K562 (cell line): ENCODE measurements around the gene KLK14. TPM values are rescaled to one million over a fixed set of nuclear protein-coding genes. Genes with fewer than 3 reads are reported as not detected.

Experiments
- ATAC-seq: fragments of 200-7000 bp; cut with Tn5 transposase; 3 replicates; pipeline ENCODE4 v1.9.1; 2020; ENCODE audit warnings: moderate library complexity
- BruUV-seq: library from RNA; stranded (reverse); fragments of 400-500 nt; replicated peaks from 2 replicates; lab custom pipeline; 2021; lab: Mats Ljungman, UMichigan
- CTCF ChIA-PET: fragments of 300-600 bp; formaldehyde crosslinking; extraction: SDS; loops from one replicate; lab custom pipeline; 2021; ENCODE audit warnings: low intra/inter-chr PET ratio; lab: Yijun Ruan, JAX
- POLR2A ChIA-PET: fragments of 300-600, 350-650 bp; sonication (Branson Sonifier 250); formaldehyde crosslinking; extraction: SDS; loops from one replicate; lab custom pipeline; 2021; ENCODE audit warnings: antibody characterized with exemption, inconsistent platforms; lab: Yijun Ruan, JAX
- DNase-seq, 4 experiments: peaks; one replicate each; pipeline versions ENCODE4 v3.0.0 to v3.0.0-alpha.2; 2011 to 2018; ENCODE audit warnings: low spot score in 3 of 4, mixed read lengths in 3 of 4; ENCODE audit errors: extremely low read depth in 1 of 4
- FAIRE-seq: peaks from 2 replicates; lab custom pipeline; 2011; peaks lifted over from hg19 to GRCh38; lab: Jason Lieb, UNC
- H2AFZ ChIP-seq: 2 replicates; pipeline ENCODE4 v1.6.0; 2011; ENCODE audit warnings: low read depth, low read length, control low read depth, inconsistent platforms
- H3K27ac ChIP-seq: fragments of 200-600 bp; 3 replicates; pipeline ENCODE4 v1.8.0; 2011; ENCODE audit warnings: low read depth, mild to moderate bottlenecking, control low read depth, inconsistent platforms, low read length, moderate library complexity, mixed read lengths; ENCODE audit errors: extremely low read depth
- H3K27me3 ChIP-seq, 2 experiments: fragments of 300-600 bp in 1 of 2; 2 replicates in 1 of 2; 3 replicates in 1 of 2; pipeline versions ENCODE4 v1.6.0 to v1.8.0; 2011; ENCODE audit warnings: inconsistent platforms in 2 of 2, low read length in 2 of 2, mild to moderate bottlenecking in 1 of 2, mixed read lengths in 1 of 2, moderate library complexity in 1 of 2; ENCODE audit not compliant: control insufficient read depth in 2 of 2, insufficient read depth in 2 of 2
- H3K36me3 ChIP-seq: fragments of 300-600 bp; 3 replicates; pipeline ENCODE4 v1.8.0; 2011; ENCODE audit warnings: mild to moderate bottlenecking, low read length, inconsistent platforms; ENCODE audit not compliant: control insufficient read depth, insufficient read depth
- H3K4me1 ChIP-seq, 2 experiments: fragments of 200-600 bp in 1 of 2; replicated peaks in 1 of 2; 2 replicates in 1 of 2; 3 replicates in 1 of 2; pipeline versions ENCODE4 v1.5.1 to v1.8.0; 2011; ENCODE audit warnings: inconsistent platforms in 2 of 2, low read length in 2 of 2, mild to moderate bottlenecking in 1 of 2, mixed read lengths in 1 of 2, moderate library complexity in 1 of 2; ENCODE audit not compliant: control insufficient read depth in 2 of 2, insufficient read depth in 2 of 2
- H3K4me2 ChIP-seq: 2 replicates; pipeline ENCODE4 v1.6.1; 2011; ENCODE audit warnings: low read length, control low read depth, inconsistent platforms, mixed read lengths; ENCODE audit not compliant: insufficient read depth
- H3K4me3 ChIP-seq: fragments of 200-600 bp; sonication (generic), shearing (Covaris generic); 2 replicates; pipeline ENCODE4 v1.5.1; 2016; ENCODE audit warnings: control low read depth, inconsistent platforms
- H3K79me2 ChIP-seq: fragments of 200-600 bp; 3 replicates; pipeline ENCODE4 v1.8.0; 2011; ENCODE audit warnings: low read length, inconsistent platforms; ENCODE audit not compliant: control insufficient read depth, insufficient read depth
- H3K9ac ChIP-seq, 2 experiments: 2 replicates each; pipeline versions ENCODE4 v1.6.0 to v1.6.1; 2011; ENCODE audit warnings: low read depth in 2 of 2, low read length in 2 of 2, control low read depth in 1 of 2, inconsistent platforms in 1 of 2, mild to moderate bottlenecking in 1 of 2, mixed read lengths in 1 of 2; ENCODE audit not compliant: insufficient read depth in 1 of 2
- H3K9me1 ChIP-seq: one replicate; pipeline ENCODE4 v1.6.0; 2011; ENCODE audit warnings: inconsistent platforms, mild to moderate bottlenecking, low read length, moderate library complexity; ENCODE audit not compliant: control insufficient read depth, insufficient read depth
- H3K9me3 ChIP-seq: replicated peaks from 2 replicates; pipeline ENCODE4 v1.5.1; 2011; ENCODE audit warnings: low read depth, low read length, inconsistent platforms; ENCODE audit not compliant: control insufficient read depth, insufficient read depth
- H4K20me1 ChIP-seq: replicated peaks from 2 replicates; pipeline ENCODE4 v1.6.1; 2011; ENCODE audit warnings: low read length, inconsistent platforms, mixed read lengths; ENCODE audit not compliant: control insufficient read depth, insufficient read depth
- FOSL1 ChIP-seq: fragments of 200-800 bp; sonication (Bioruptor generic); conservative IDR thresholded peaks from 2 replicates; pipeline ENCODE4 v1.6.1; 2016; ENCODE audit warnings: missing genetic modification characterization, missing compliant biosample characterization
- GABPA ChIP-seq: fragments of 200-800 bp; sonication (Bioruptor generic); conservative IDR thresholded peaks from 2 replicates; pipeline ENCODE4 v1.6.1; 2016; ENCODE audit warnings: low read depth, missing genetic modification characterization, missing compliant biosample characterization
- GMEB1 ChIP-seq: fragments of 250-450 bp; sonication (Bioruptor Pico); IDR thresholded peaks from 2 replicates; pipeline ENCODE4 v1.4.0; 2020; ENCODE audit warnings: mild to moderate bottlenecking
- JUNB ChIP-seq: fragments of 450-650 bp; formaldehyde crosslinking; conservative IDR thresholded peaks from 2 replicates; pipeline ENCODE4 v1.4.0; 2020; ENCODE audit warnings: mild to moderate bottlenecking
- MNT ChIP-seq, 2 experiments: fragments of 450-650 bp; conservative IDR thresholded peaks; 2 replicates each; pipeline ENCODE4 v1.6.1; 2017; ENCODE audit warnings: mild to moderate bottlenecking in 2 of 2, moderate library complexity in 2 of 2
- TBL1XR1 ChIP-seq, 2 experiments: IDR thresholded peaks; 2 replicates each; pipeline ENCODE4 v1.6.1; 2012; ENCODE audit warnings: improper control_type of control experiment in 2 of 2, low read length in 2 of 2, mild to moderate bottlenecking in 1 of 2
- TRIM24 ChIP-seq, 2 experiments: fragments of 450-650 bp; IDR thresholded peaks; 2 replicates each; pipeline ENCODE4 v1.6.1; 2016
- U2AF1 ChIP-seq: fragments of 200-400 bp; formaldehyde crosslinking; optimal IDR thresholded peaks from 2 replicates; pipeline ENCODE3; 2017; ENCODE audit warnings: mild to moderate bottlenecking, low read depth, low read length, moderate library complexity
- ZNF224 ChIP-seq: sonication (generic); formaldehyde crosslinking; IDR thresholded peaks from 2 replicates; pipeline ENCODE4 v1.8.0; 2022; ENCODE audit warnings: mild to moderate bottlenecking, missing genetic modification reagents
- ZNF316 ChIP-seq: fragments of 450-650 bp; IDR thresholded peaks from 2 replicates; pipeline ENCODE4 v1.6.1; 2016
- ZNF398 ChIP-seq: fragments of 250-450 bp; sonication (Bioruptor Pico); IDR thresholded peaks from 2 replicates; pipeline ENCODE4 v1.8.0; 2021; ENCODE audit warnings: moderate library complexity, mild to moderate bottlenecking, inconsistent platforms
- ZNF785 ChIP-seq: fragments of 250-450 bp; sonication (Bioruptor Pico); IDR thresholded peaks from 2 replicates; pipeline ENCODE4 v1.4.0; 2020; ENCODE audit warnings: mild to moderate bottlenecking
- WGBS: fragments of 100-300 bp; shearing (Covaris generic); methylation state at CpG from one replicate; pipeline ENCODE4 v1.1.6; 2016; ENCODE audit warnings: low coverage, mixed read lengths; ENCODE audit not compliant: insufficient coverage; ENCODE audit errors: missing lambda C conversion rate; 5-methylcytosine and 5-hydroxymethylcytosine counted together
- in situ Hi-C: fragments of 300-500 bp; cut with MboI; formaldehyde crosslinking; loops from 4 replicates; pipeline ENCODE4 v1.15.0; 2018; ENCODE audit warnings: inconsistent platforms, mixed read lengths
- intact Hi-C: fragments of 100-400 bp; cut with micrococcal nuclease; formaldehyde crosslinking; loops from 2 replicates; pipeline ENCODE4 v1.14.2; 2022
- polyA plus RNA-seq, 8 experiments: library from polyadenylated mRNA; depleted of rRNA in 4 of 8; stranded (reverse) in 5 of 8; unstranded in 3 of 8; fragments of >200 nt; fragmentation: Nextera tagmentation in 2 of 8; fragmentation: Illumina TruSeq in 1 of 8; extraction: Ambion mirVana in 2 of 8; extraction: Trizol in 1 of 8; gene quantifications; 2 replicates each; pipeline versions ENCODE4 v1.2.1 to v1.2.3, GENCODE V29; 2011 to 2014; ENCODE audit warnings: inconsistent platforms in 1 of 8, missing spikeins in 1 of 8
- total RNA-seq, 7 experiments: library from RNA; depleted of rRNA in 6 of 7; stranded (reverse); fragments of >200 nt in 6 of 7; fragmentation: Illumina TruSeq in 2 of 7; extraction: Trizol in 2 of 7; gene quantifications; 2 replicates each; pipeline versions ENCODE4 v1.2.1 to v1.2.3, GENCODE V29; 2011 to 2021; ENCODE audit warnings: low replicate concordance in 1 of 7
- TF ChIP-seq, protein P1 (sequence below): fragments of 450-650 bp; IDR thresholded peaks from 2 replicates; pipeline ENCODE4 v1.6.1; 2017; ENCODE audit warnings: antibody characterized with exemption, mild to moderate bottlenecking

The KLK14 gene
- total and polyA plus RNA-seq, 9 of the 15 experiments (the other 6 are each of a cell fraction or from before 2014, with no cell fraction given) = not detected

GRCh38 chr19:51119611-51120010, 36.9 kb upstream of the KLK14 start (continued):
- TF ChIP-seq GMEB1 (no peak), GABPA (tag) (no peak), ZNF224 (no peak), U2AF1 (no peak), ZNF785 (CRISPR knock-in tag) (no peak), JUNB (no peak)
- TF ChIP-seq, all 486 proteins: peak for 0

DNA sequence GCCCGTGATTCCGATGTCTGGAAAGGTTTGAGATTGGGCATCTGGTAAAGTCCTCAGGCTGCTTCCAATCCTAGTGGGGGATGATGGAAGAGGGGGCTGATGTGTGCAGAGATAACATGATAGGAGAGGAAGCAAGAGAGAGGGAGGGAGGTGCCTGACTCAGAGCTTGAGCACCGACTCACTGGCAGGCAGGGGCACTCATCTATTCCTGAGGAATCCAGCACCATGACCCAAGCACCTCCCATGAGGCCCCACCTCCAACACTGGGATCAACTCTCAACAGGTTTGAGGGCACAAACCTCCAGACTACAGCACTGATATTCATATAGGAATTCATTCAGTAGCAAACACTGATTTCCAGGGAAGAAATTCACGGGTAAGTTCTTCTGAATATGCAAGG, 36.4 kb upstream of the KLK14 start:
- no peaks in the 10 kb centered on the region for H4K20me1 ChIP-seq
- ATAC-seq (no peak), DNase-seq (no peak), FAIRE-seq (no peak)
- no peak overlapping the region for H3K4me3 ChIP-seq
- peaks cover 2% of the 10 kb centered on the region for H3K9me1 ChIP-seq
- no peak overlapping the region for H3K27ac ChIP-seq
- intact Hi-C loops (no loop called here), in situ Hi-C loops (no loop called here)
- H3K4me1 ChIP-seq = peaks cover 7 to 9% of the 10 kb centered on the region in 2 experiments; a peak in 4 of 5 replicates
- no peak overlapping the region for H3K4me2 ChIP-seq
- no peaks in the 10 kb centered on the region for H3K36me3 ChIP-seq
- H2AFZ ChIP-seq = no peak overlapping the region
- peaks cover 21 to 61% of the 10 kb centered on the region in 2 experiments for H3K27me3 ChIP-seq
- no peaks in the 10 kb centered on the region for H3K79me2 ChIP-seq
- no peaks in the 10 kb centered on the region for H3K9me3 ChIP-seq
- no TSS peak for BruUV-seq
- H3K9ac ChIP-seq = no peak overlapping the region
- 4% methylated on average over 4 of the region's 4 CpGs for WGBS
- CTCF ChIA-PET = no interaction called here
- POLR2A ChIA-PET = interaction anchor here (0.6 kb wide), 1 partner anchor 348 kb away, joined by 3 read pairs; no protein-coding TSS in a partner anchor
- TF ChIP-seq TBL1XR1 (IDR thresholded peaks at IDR 0.05; ENCODE audit: low read length in 2 of 2) = no peak
- TF ChIP-seq, protein P1, sequence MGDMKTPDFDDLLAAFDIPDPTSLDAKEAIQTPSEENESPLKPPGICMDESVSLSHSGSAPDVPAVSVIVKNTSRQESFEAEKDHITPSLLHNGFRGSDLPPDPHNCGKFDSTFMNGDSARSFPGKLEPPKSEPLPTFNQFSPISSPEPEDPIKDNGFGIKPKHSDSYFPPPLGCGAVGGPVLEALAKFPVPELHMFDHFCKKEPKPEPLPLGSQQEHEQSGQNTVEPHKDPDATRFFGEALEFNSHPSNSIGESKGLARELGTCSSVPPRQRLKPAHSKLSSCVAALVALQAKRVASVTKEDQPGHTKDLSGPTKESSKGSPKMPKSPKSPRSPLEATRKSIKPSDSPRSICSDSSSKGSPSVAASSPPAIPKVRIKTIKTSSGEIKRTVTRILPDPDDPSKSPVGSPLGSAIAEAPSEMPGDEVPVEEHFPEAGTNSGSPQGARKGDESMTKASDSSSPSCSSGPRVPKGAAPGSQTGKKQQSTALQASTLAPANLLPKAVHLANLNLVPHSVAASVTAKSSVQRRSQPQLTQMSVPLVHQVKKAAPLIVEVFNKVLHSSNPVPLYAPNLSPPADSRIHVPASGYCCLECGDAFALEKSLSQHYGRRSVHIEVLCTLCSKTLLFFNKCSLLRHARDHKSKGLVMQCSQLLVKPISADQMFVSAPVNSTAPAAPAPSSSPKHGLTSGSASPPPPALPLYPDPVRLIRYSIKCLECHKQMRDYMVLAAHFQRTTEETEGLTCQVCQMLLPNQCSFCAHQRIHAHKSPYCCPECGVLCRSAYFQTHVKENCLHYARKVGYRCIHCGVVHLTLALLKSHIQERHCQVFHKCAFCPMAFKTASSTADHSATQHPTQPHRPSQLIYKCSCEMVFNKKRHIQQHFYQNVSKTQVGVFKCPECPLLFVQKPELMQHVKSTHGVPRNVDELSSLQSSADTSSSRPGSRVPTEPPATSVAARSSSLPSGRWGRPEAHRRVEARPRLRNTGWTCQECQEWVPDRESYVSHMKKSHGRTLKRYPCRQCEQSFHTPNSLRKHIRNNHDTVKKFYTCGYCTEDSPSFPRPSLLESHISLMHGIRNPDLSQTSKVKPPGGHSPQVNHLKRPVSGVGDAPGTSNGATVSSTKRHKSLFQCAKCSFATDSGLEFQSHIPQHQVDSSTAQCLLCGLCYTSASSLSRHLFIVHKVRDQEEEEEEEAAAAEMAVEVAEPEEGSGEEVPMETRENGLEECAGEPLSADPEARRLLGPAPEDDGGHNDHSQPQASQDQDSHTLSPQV = no peak
- TF ChIP-seq ZNF398 (CRISPR knock-in tag) = no peak
- no peak for TF ChIP-seq MNT (conservative IDR thresholded peaks at IDR 0.05)
- 0 out of 2 replicates have a peak, but pooled peaks have one; percentile 18 for TF ChIP-seq ZNF316
- 0 out of 2 replicates have a peak, but pooled peaks have one; percentile 19 for TF ChIP-seq FOSL1
- peak in 1 of 2 experiments; percentile 62; a peak in 1 of 4 replicates for TF ChIP-seq TRIM24 (IDR thresholded peaks at IDR 0.05)
